Colonic mucosa (tissue), 4 donors: ENCODE measurements around the gene NKIRAS1. TPM values are rescaled to one million over a fixed set of nuclear protein-coding genes. Genes with fewer than 3 reads are reported as not detected.
"Not testable (repeated sequence)": the region's sequence is repeated elsewhere in the genome, so short reads cannot be mapped to it uniquely, and the experiment has no call there.

Experiments used
- DNase-seq: peaks from one replicate; pipeline ENCODE4 v3.0.0-alpha.2; 2020
- H3K27ac ChIP-seq: fragments of 200-600 bp; one replicate; pipeline ENCODE4 v1.8.0; 2021
- H3K27me3 ChIP-seq: fragments of 200-600 bp; one replicate; pipeline ENCODE4 v1.8.0; 2021
- H3K36me3 ChIP-seq: fragments of 200-600 bp; one replicate; pipeline ENCODE4 v1.8.0; 2021
- H3K4me1 ChIP-seq: fragments of 200-600 bp; one replicate; pipeline ENCODE4 v1.8.0; 2021; ENCODE audit warnings: mild to moderate bottlenecking
- H3K4me3 ChIP-seq: fragments of 200-600 bp; one replicate; pipeline ENCODE4 v1.8.0; 2021
- H3K9ac ChIP-seq, 2 donors: one replicate each; pipeline ENCODE4 v1.7.0; 2013; ENCODE audit warnings: control low read depth in 2 of 2, low read depth in 2 of 2, low read length in 2 of 2
- H3K9me3 ChIP-seq: fragments of 200-600 bp; one replicate; pipeline ENCODE4 v1.8.0; 2021
- intact Hi-C: fragments of 100-400 bp; cut with DNase I; formaldehyde crosslinking; loops from one replicate; pipeline ENCODE4 v1.14.1; 2022
- total RNA-seq, 2 donors: library from RNA; stranded (reverse); fragmentation: NEBNext Ultra II Directional in 1 of 2; extraction: Animal tissue kit (Norgen Biotek cat#: 25700) in 1 of 2; gene quantifications; one replicate each; pipeline ENCODE4 v1.2.1, GENCODE V29; 2021
- TF ChIP-seq, protein P1 (sequence below): fragments of 200-600 bp; IDR thresholded peaks from one replicate; pipeline ENCODE4 v1.8.0; 2022; ENCODE audit warnings: antibody characterized with exemption, mild to moderate bottlenecking
- donor health status: healthy.
- donor health status: DM: no; HTN: no; CAD: no.
- donor health status: DM: no; HTN: no; CAD: no.

The NKIRAS1 gene
- total RNA-seq, 2 donors from 2014 or later: 2.6 to 5.4 TPM

DNA sequence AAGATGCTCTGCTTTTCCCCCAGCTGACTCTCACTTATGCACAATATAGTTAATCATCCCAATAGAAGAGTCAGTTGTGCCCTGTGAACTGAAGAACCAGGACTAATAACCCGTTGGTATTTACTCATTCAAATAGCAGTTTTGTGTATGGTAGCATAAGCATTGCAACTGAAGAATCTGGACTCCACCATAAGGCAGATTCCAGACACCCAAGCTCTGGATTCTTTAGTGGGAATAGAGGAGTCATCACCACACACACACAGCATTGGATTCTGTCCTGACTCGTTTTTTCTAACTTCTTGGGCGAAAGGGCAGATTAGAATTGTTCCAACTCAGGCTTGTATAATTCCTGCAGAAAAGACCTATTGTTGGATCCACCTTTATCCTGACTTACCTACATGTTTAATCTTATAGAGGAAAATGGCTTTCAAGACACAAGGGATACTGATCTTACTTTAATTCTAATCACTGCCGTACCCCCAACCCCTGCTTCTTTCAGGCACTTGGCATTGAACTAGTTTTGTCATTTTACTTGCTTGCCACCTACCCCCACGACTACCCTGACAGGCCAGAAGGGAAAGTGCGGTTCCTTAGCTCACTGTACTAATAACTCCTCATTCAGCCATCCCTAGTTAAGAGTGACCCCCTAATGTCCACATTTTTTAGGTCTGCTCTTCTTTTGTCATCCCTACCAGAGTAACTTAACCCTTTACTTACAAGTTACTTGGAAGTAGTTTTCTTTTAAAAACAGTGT lies 42.3 kb downstream of the NKIRAS1 start:
- TF ChIP-seq, protein P1, sequence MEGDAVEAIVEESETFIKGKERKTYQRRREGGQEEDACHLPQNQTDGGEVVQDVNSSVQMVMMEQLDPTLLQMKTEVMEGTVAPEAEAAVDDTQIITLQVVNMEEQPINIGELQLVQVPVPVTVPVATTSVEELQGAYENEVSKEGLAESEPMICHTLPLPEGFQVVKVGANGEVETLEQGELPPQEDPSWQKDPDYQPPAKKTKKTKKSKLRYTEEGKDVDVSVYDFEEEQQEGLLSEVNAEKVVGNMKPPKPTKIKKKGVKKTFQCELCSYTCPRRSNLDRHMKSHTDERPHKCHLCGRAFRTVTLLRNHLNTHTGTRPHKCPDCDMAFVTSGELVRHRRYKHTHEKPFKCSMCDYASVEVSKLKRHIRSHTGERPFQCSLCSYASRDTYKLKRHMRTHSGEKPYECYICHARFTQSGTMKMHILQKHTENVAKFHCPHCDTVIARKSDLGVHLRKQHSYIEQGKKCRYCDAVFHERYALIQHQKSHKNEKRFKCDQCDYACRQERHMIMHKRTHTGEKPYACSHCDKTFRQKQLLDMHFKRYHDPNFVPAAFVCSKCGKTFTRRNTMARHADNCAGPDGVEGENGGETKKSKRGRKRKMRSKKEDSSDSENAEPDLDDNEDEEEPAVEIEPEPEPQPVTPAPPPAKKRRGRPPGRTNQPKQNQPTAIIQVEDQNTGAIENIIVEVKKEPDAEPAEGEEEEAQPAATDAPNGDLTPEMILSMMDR: no peak
- DNase-seq: no peak
- intact Hi-C loops: no loop called here
- Histone ChIP-seq H3K4me1 (no peaks in the 10 kb centered on the region), H3K36me3 (no peaks in the 10 kb centered on the region), H3K4me3 (no peak overlapping the region), H3K27ac (no peak overlapping the region), H3K9ac (no peak overlapping the region), H3K9me3 (no peaks in the 10 kb centered on the region), H3K27me3 (no peaks in the 10 kb centered on the region)

DNA sequence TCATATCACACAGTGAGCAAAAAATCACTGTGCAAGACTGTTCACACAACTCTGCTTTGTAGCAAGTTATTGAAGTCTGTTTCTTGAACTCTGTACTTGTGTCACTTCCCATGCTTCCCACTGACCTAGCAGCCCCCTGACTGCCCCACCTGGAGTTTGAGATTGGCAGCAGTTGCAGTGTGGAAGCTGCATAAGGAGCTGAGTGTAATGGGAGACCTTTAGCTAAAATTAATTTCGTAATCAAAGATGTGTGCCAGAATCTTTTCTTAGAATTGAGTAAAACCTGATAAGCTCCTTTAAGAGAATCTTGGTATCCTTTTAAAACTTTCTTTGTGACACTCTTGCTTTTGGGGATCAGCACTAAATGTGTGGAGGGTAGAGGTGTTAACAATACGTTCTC lies 42.8 kb downstream of the NKIRAS1 start:
- DNase-seq: no peak
- TF ChIP-seq, protein P1: no peak
- Histone ChIP-seq H3K4me3 (no peak overlapping the region), H3K27ac (no peak overlapping the region), H3K9me3 (no peaks in the 10 kb centered on the region), H3K9ac (no peak overlapping the region), H3K27me3 (no peaks in the 10 kb centered on the region), H3K36me3 (no peaks in the 10 kb centered on the region), H3K4me1 (no peaks in the 10 kb centered on the region)
- intact Hi-C loops: no loop called here

- DNase-seq: no peak
- Histone ChIP-seq H3K4me3 (no peak overlapping the region), H3K9ac (no peak overlapping the region), H3K36me3 (no peaks in the 10 kb centered on the region), H3K9me3 (no peaks in the 10 kb centered on the region), H3K27ac (no peak overlapping the region), H3K4me1 (no peaks in the 10 kb centered on the region), H3K27me3 (no peaks in the 10 kb centered on the region)
- intact Hi-C loops: no loop called here
- TF ChIP-seq, protein P1: no peak
These were observed 44.5 kb downstream of the NKIRAS1 start for GRCh38 chr3:23872330-23872729.

DNA sequence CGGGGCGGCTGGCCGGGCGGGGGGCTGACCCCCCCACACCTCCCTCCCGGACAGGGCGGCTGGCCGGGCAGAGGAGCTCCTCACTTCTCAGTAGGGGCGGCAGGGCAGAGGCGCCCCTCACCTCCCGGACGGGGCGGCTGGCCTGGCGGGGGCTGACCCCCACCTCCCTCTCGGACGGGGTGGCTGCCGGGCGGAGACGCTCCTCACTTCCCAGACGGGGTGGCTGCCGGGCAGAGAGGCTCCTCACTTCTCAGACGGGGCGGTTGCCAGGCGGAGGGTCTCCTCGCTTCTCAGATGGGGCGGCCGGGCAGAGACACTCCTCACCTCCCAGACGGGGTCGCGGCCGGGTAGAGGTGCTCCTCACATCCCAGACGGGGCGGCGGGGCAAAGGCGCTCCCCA lies 45.4 kb downstream of the NKIRAS1 start:
- DNase-seq, H3K4me1 ChIP-seq, H3K4me3 ChIP-seq, H3K9ac ChIP-seq, H3K27ac ChIP-seq, H3K36me3 ChIP-seq, H3K27me3 ChIP-seq, H3K9me3 ChIP-seq, intact Hi-C loops: not testable (repeated sequence)

- H3K9ac ChIP-seq, H3K4me3 ChIP-seq, H3K4me1 ChIP-seq, H3K27me3 ChIP-seq, H3K27ac ChIP-seq, intact Hi-C loops, DNase-seq, H3K9me3 ChIP-seq, H3K36me3 ChIP-seq: not testable (repeated sequence)
These were observed 46.1 kb downstream of the NKIRAS1 start for GRCh38 chr3:23870663-23871043.

DNA sequence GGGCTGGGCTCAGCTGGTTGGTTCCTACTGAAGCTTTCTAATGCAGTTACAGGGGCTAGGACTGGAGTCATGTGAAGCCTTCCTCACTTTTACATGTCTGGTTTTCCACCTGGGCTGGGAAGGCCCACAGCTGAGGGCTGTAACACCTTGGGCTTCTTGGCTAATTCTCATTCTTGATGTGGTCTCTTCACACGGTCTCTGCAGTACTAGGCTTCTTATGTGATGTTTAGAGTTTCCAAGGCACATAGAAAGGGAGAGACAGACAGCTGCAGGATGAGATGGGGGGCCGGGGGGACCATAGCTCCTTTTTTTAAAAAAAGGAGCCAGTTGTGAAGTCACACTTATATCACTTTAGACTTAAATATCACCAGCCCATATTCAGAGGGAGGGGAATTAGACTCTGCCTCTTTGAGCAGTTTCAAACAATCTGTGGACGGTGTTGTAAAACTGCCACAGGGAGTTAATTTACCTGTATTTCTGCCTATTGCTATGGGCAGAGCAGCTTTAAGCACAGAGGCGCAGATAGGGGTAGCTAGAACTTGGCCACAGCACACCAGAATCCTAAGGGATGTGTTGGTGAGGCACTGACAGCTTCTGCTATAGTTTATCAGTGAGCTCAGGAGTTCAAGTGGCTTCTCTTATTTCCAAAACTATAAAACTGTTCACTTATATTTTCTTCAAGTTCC lies 46.7 kb downstream of the NKIRAS1 start:
- no peak overlapping the region for H3K9ac ChIP-seq
- intact Hi-C loops: no loop called here
- H3K4me3 ChIP-seq: no peak overlapping the region
- peaks cover 7% of the 10 kb centered on the region for H3K4me1 ChIP-seq
- H3K9me3 ChIP-seq: no peaks in the 10 kb centered on the region
- H3K36me3 ChIP-seq: no peaks in the 10 kb centered on the region
- no peak overlapping the region for H3K27ac ChIP-seq
- no peak for DNase-seq
- no peaks in the 10 kb centered on the region for H3K27me3 ChIP-seq
- TF ChIP-seq, protein P1: no peak
